GM12865 (cell line): ENCODE measurements around the gene TNFRSF21.

Experiments
- DNase-seq: peaks from one replicate; pipeline ENCODE4 v3.0.0; 2010; ENCODE audit warnings: low read depth
- H3K4me3 ChIP-seq: 2 replicates; pipeline ENCODE4 v1.5.1; 2011; ENCODE audit warnings: mild to moderate bottlenecking, low read depth, low read length, control low read depth
- CTCF ChIP-seq: IDR thresholded peaks from 2 replicates; pipeline ENCODE4 v1.5.1; 2011; ENCODE audit warnings: low read length, control low read depth, low read depth, inconsistent platforms; ENCODE audit not compliant: insufficient read depth; ENCODE audit errors: missing control alignments

TNFRSF21 gene

GRCh38 chr6:47248446-47248845 is 61.3 kb downstream of the TNFRSF21 start:
- DNase-seq = no peak
- TF ChIP-seq CTCF = no peak
- H3K4me3 ChIP-seq = no peak overlapping the region

DNA sequence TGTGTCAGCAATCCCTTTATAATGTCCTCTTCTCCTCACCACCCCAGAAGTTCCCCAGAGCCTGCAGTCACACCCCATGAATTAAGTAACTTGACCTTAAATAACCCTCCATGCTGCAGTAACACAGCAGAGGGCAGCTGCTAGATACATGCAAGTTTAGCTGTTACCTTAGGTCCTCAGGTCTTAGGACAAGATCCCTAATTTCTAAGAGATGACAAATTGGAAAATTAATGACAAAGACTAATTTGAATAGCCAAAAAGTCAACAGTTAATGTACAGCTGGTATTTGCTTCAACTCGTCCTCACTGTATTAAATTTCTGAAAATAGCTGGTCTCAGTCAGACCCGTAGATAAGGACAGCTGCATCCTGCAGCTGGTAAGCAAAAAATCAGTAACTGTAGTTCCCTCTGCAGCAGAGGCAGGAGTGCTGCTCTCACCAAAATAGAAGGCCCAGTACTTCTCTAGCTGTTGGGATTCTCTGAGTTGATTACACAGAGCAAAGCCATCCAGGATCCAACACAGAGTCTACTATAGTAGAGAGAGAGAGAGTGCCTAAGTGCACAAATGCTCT is 62.4 kb downstream of the TNFRSF21 start:
- no peak for TF ChIP-seq CTCF
- DNase-seq = peak; percentile 44
- no peak overlapping the region for H3K4me3 ChIP-seq

DNA sequence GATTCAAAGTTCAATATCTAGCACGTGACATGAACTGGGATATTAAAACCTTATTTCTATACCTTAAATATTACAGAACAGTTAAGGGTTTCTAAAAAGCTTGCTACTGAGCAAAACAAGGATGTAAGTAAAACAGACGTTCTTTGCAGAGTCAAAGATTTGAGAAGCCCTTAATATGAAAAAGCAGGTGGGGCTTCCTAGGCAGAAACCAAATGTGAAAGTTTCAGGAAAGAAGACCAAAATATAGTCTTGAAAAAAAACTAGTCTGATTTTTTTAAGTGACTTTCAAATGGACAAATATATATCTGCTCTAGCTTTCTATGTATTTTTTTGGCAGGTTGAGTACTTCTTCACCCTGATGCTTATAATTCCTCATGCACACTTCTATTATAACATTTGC is 63.2 kb downstream of the TNFRSF21 start:
- no peak for TF ChIP-seq CTCF
- peak; percentile 17 for DNase-seq
- H3K4me3 ChIP-seq = no peak overlapping the region

GRCh38 chr6:47245745-47246371 is 63.8 kb downstream of the TNFRSF21 start:
- DNase-seq = peak; percentile 57
- no peak overlapping the region for H3K4me3 ChIP-seq
- no peak for TF ChIP-seq CTCF

- TF ChIP-seq CTCF = no peak
- H3K4me3 ChIP-seq = no peak overlapping the region
- DNase-seq = peak; percentile 94
These were observed 67.0 kb downstream of the TNFRSF21 start for GRCh38 chr6:47242483-47243386.

DNA sequence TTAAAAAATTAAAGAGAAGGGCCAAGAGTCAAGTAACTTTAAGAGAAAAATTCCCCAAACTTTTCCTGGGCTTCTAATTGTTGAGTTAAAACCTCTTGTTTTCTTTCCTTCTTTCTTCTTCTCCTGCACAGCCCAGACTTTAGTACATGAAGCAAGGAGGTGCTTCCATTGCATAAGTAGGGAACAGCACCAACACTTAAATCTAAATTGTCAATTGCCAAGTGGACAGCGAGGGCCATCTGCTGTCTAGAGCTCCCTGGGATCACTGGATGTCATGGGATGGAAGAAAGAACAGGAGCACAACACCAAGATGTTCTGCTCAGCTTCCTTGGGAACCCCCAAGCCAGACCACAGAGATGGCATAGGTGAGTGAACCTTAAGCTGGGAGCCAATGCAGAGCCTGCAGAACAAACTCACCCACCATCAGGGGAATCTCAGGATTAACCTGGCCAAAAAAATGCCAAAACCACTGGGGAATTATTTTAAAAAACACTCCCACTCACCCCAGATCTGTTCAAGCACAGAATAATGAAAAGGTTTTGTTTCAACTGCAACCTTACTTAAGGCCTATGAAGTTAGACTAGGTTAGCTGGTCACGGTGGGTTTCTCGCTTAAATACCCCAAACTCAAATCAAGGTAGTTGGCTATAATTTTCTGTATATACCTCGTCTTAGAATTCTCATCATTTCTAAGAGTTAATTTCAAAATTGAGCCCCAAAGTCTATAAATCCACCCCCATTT is 67.8 kb downstream of the TNFRSF21 start:
- peak; percentile 14 for DNase-seq
- no peak for TF ChIP-seq CTCF
- H3K4me3 ChIP-seq = no peak overlapping the region
